ENCODE measurements around the gene KAT14.

Gene KAT14

DNA sequence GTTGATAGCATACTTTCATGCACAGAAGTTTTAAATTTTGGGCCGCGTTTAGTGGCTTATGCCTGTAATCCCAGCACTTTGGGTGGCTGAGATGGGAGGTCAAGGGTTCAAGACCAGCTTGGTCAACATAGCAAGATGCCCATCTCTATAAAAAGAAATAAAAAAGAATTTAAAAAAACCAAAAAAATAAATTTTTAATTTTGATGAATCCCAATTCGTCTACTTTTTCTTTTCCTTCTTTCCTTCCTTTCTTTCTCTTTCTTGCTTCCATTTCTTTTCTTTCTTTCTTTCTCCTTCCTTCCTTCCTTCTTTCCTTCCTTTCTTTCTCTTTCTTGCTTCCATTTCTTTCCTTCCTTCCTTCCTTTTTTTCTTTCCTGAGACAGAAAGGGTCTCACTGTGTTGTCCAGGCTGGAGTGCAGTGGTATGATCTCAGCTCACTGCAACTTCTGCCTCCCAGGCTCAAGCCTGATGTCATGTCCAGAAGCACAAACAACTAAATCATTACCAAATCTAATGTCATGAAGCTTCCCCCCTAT is 95.8 kb downstream of the KAT14 start:
- TF ChIP-seq, protein P1, sequence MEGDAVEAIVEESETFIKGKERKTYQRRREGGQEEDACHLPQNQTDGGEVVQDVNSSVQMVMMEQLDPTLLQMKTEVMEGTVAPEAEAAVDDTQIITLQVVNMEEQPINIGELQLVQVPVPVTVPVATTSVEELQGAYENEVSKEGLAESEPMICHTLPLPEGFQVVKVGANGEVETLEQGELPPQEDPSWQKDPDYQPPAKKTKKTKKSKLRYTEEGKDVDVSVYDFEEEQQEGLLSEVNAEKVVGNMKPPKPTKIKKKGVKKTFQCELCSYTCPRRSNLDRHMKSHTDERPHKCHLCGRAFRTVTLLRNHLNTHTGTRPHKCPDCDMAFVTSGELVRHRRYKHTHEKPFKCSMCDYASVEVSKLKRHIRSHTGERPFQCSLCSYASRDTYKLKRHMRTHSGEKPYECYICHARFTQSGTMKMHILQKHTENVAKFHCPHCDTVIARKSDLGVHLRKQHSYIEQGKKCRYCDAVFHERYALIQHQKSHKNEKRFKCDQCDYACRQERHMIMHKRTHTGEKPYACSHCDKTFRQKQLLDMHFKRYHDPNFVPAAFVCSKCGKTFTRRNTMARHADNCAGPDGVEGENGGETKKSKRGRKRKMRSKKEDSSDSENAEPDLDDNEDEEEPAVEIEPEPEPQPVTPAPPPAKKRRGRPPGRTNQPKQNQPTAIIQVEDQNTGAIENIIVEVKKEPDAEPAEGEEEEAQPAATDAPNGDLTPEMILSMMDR (IDR thresholded peaks at IDR 0.05; ENCODE audit: low read depth, low read length, missing control alignments): no peak
- no peak for DNase-seq (ENCODE audit: low read depth)
- H3K4me3 ChIP-seq (ENCODE audit: low read depth, low read length): no peak overlapping the region
- in situ Hi-C loops (cut with HindIII; ENCODE audit: low sequenced_read_pairs): no loop called here
